Keratinocyte (primary cell): ENCODE measurements around the gene PALM3. TPM values are rescaled to one million over a fixed set of nuclear protein-coding genes. Genes with fewer than 3 reads are reported as not detected.
A peak's percentile ranks its signal among the peaks of the same experiment; 100 is the strongest.

Source experiments
- DNase-seq: peaks from one replicate; pipeline ENCODE4 v3.0.0-alpha.2; 2011; ENCODE audit warnings: low read depth, missing footprints, low spot score
- FAIRE-seq: peaks from 2 replicates; lab custom pipeline; 2011; peaks lifted over from hg19 to GRCh38; lab: Jason Lieb, UNC
- H2AFZ ChIP-seq: 2 replicates; pipeline ENCODE4 v1.6.0; 2012; ENCODE audit warnings: low read length, control low read depth, inconsistent platforms; ENCODE audit not compliant: control insufficient read depth
- H3K27ac ChIP-seq: 2 replicates; pipeline ENCODE4 v1.5.1; 2011; ENCODE audit warnings: low read length; ENCODE audit not compliant: control insufficient read depth, insufficient read depth
- H3K27me3 ChIP-seq: 3 replicates; pipeline ENCODE4 v1.6.0; 2011; ENCODE audit warnings: low read length; ENCODE audit not compliant: control insufficient read depth, insufficient read depth; ENCODE audit errors: extremely low read depth
- H3K36me3 ChIP-seq, 2 experiments: 2 replicates in 1 of 2; 3 replicates in 1 of 2; pipeline ENCODE4 v1.5.1; 2011; ENCODE audit warnings: low read length in 2 of 2, mild to moderate bottlenecking in 1 of 2; ENCODE audit not compliant: control insufficient read depth in 2 of 2, insufficient read depth in 2 of 2; ENCODE audit errors: extremely low read depth in 1 of 2
- H3K4me1 ChIP-seq: 3 replicates; pipeline ENCODE4 v1.5.1; 2011; ENCODE audit warnings: low read length; ENCODE audit not compliant: control insufficient read depth, insufficient read depth; ENCODE audit errors: extremely low read depth
- H3K4me2 ChIP-seq: 3 replicates; pipeline ENCODE4 v1.6.0; 2011; ENCODE audit warnings: low read depth, low read length; ENCODE audit not compliant: control insufficient read depth, insufficient read depth; ENCODE audit errors: extremely low read depth
- H3K4me3 ChIP-seq, 3 experiments: fragments of 200-600 bp in 1 of 3; sonication (generic) in 1 of 3; 2 replicates in 2 of 3; 3 replicates in 1 of 3; pipeline ENCODE4 v1.5.1; 2011 to 2016; ENCODE audit warnings: low read length in 3 of 3, mild to moderate bottlenecking in 3 of 3, control low read depth in 2 of 3, inconsistent platforms in 1 of 3, low read depth in 1 of 3, mixed read lengths in 1 of 3, mixed run types in 1 of 3, moderate library complexity in 1 of 3; ENCODE audit not compliant: control insufficient read depth in 2 of 3, insufficient read depth in 2 of 3; ENCODE audit errors: extremely low read depth in 1 of 3
- H3K79me2 ChIP-seq: 2 replicates; pipeline ENCODE4 v1.6.0; 2012; ENCODE audit warnings: low read length; ENCODE audit not compliant: control insufficient read depth, insufficient read depth
- H3K9ac ChIP-seq: 3 replicates; pipeline ENCODE4 v1.6.0; 2011; ENCODE audit warnings: low read length; ENCODE audit not compliant: control insufficient read depth, insufficient read depth; ENCODE audit errors: extremely low read depth
- H3K9me1 ChIP-seq: 3 replicates; pipeline ENCODE4 v1.6.0; 2011; ENCODE audit warnings: low read length; ENCODE audit not compliant: control insufficient read depth, insufficient read depth; ENCODE audit errors: extremely low read depth
- H3K9me3 ChIP-seq: 2 replicates; pipeline ENCODE4 v1.5.1; 2012; ENCODE audit warnings: low read depth, low read length; ENCODE audit not compliant: control insufficient read depth
- H4K20me1 ChIP-seq: 3 replicates; pipeline ENCODE4 v1.6.0; 2011; ENCODE audit warnings: low read length; ENCODE audit not compliant: control insufficient read depth, insufficient read depth; ENCODE audit errors: extremely low read depth
- CTCF ChIP-seq, 3 experiments: IDR thresholded peaks in 1 of 3; conservative IDR thresholded peaks in 1 of 3; optimal IDR thresholded peaks in 1 of 3; 2 replicates in 2 of 3; 3 replicates in 1 of 3; pipeline versions ENCODE3 to v1.5.1; 2011; ENCODE audit warnings: low read length in 3 of 3, mild to moderate bottlenecking in 3 of 3, moderate library complexity in 2 of 3, control low read depth in 1 of 3, inconsistent platforms in 1 of 3; ENCODE audit not compliant: insufficient read depth in 2 of 3; ENCODE audit errors: extremely low read depth in 1 of 3
- EZH2 ChIP-seq: IDR thresholded peaks from one replicate; pipeline ENCODE4 v1.6.1; 2012; ENCODE audit warnings: inconsistent platforms, mild to moderate bottlenecking, low read length, moderate library complexity
- dilution Hi-C: fragments of 300-500 bp; cut with MboI; formaldehyde crosslinking; loops from one replicate; pipeline ENCODE4 v1.7.0; 2020; ENCODE audit warnings: low sequenced_read_pairs; ENCODE audit not compliant: extremely low pct_ligation_motif_present
- polyA plus RNA-seq, 5 experiments: library from polyadenylated mRNA; depleted of rRNA in 3 of 5; stranded (reverse) in 3 of 5; stranded (forward) in 1 of 5; unstranded in 1 of 5; fragments of >200 nt; gene quantifications; 1 replicate in 1 of 5; 2 replicates in 3 of 5; 3 replicates in 1 of 5; pipeline versions ENCODE4 v1.2.1 to v1.2.3, GENCODE V29; 2011 to 2012; ENCODE audit warnings: missing spikeins in 2 of 5, low read depth in 1 of 5, low replicate concordance in 1 of 5

PALM3 gene
- polyA plus RNA-seq, 1 donor (not counting 4 experiments of a cell fraction or from before 2014, with no cell fraction given), result not detected

GRCh38 chr19:14058182-14059092 is 3.4 kb downstream of the PALM3 start:
- no peaks in the 10 kb centered on the region for H3K79me2 ChIP-seq
- no peak for DNase-seq
- H3K4me1 ChIP-seq, result no peaks in the 10 kb centered on the region
- no peak for FAIRE-seq
- dilution Hi-C loops, result no loop called here
- no peaks in the 10 kb centered on the region for H3K36me3 ChIP-seq
- H2AFZ ChIP-seq, result no peak overlapping the region
- no peaks in the 10 kb centered on the region for H4K20me1 ChIP-seq
- TF ChIP-seq EZH2 (peak; percentile 18), CTCF (optimal IDR thresholded peaks at IDR 0.05 in 1 of 3, IDR thresholded peaks at IDR 0.05 in 1 of 3, conservative IDR thresholded peaks at IDR 0.05 in 1 of 3; ENCODE audit: extremely low read depth in 1 of 3, insufficient read depth in 2 of 3, low read length in 3 of 3) (no peak)
- no peak overlapping the region for H3K9ac ChIP-seq
- H3K27me3 ChIP-seq, result peaks cover 43% of the 10 kb centered on the region
- H3K27ac ChIP-seq, result no peak overlapping the region
- peak overlapping the region; percentile 27 for H3K4me2 ChIP-seq
- no peak overlapping the region for H3K4me3 ChIP-seq
- no peaks in the 10 kb centered on the region for H3K9me3 ChIP-seq
- no peaks in the 10 kb centered on the region for H3K9me1 ChIP-seq

GRCh38 chr19:14056741-14057356 is 5.0 kb downstream of the PALM3 start:
- H3K9ac ChIP-seq, result no peak overlapping the region
- no peak overlapping the region for H3K4me3 ChIP-seq
- H3K79me2 ChIP-seq, result no peaks in the 10 kb centered on the region
- H3K27me3 ChIP-seq, result peaks cover 43% of the 10 kb centered on the region
- no peaks in the 10 kb centered on the region for H3K9me3 ChIP-seq
- dilution Hi-C loops, result no loop called here
- no peak overlapping the region for H3K4me2 ChIP-seq
- H3K4me1 ChIP-seq, result no peaks in the 10 kb centered on the region
- H2AFZ ChIP-seq, result no peak overlapping the region
- no peaks in the 10 kb centered on the region for H3K9me1 ChIP-seq
- no peaks in the 10 kb centered on the region for H3K36me3 ChIP-seq
- no peak for FAIRE-seq
- H4K20me1 ChIP-seq, result no peaks in the 10 kb centered on the region
- H3K27ac ChIP-seq, result no peak overlapping the region
- DNase-seq, result no peak
- TF ChIP-seq EZH2 (no peak), CTCF (optimal IDR thresholded peaks at IDR 0.05 in 1 of 3, IDR thresholded peaks at IDR 0.05 in 1 of 3, conservative IDR thresholded peaks at IDR 0.05 in 1 of 3; ENCODE audit: extremely low read depth in 1 of 3, insufficient read depth in 2 of 3, low read length in 3 of 3) (no peak)
